ENCODE results near the gene KRT86. TPM values are rescaled to one million over a fixed set of nuclear protein-coding genes. Genes with fewer than 3 reads are reported as not detected.

Gene KRT86
- 0.09 TPM in 1 of 2 replicates, not detected in the other for total RNA-seq

GRCh38 chr12:52274521-52275120 lies at the start of gene KRT86:
Gene KRT86 (plus strand): TSS chr12:52274645. CDS start chr12:52301917, 27,272 bp downstream.

GRCh38 chr12:52232674-52233461 lies 41.6 kb upstream of the KRT86 start, which contains the start of gene KRT7:
Gene KRT7 (plus strand): TSS chr12:52233243. CDS start chr12:52233297, 54 bp downstream.

GRCh38 chr12:52291267-52291935 lies 17.0 kb downstream of the KRT86 start, which contains the start of gene KRT81:
Gene KRT81 (minus strand): TSS chr12:52291534. CDS start chr12:52291465, 69 bp downstream.

GRCh38 chr12:52320784-52321400 lies 46.4 kb downstream of the KRT86 start, which contains the start of gene KRT83:
Gene KRT83 (minus strand): TSS chr12:52321398. CDS start chr12:52321335, 63 bp downstream.

Other genes with a start within 250 kb of the KRT86 start
- 0.89 and 1.5 TPM in 2 replicates for gene NR4A1, start 223.2 kb upstream of the KRT86 start, total RNA-seq
- 69.7 and 90.9 TPM in 2 replicates for gene ATG101, start 204.7 kb upstream of the KRT86 start, total RNA-seq
- gene SMIM41, start 194.9 kb upstream of the KRT86 start, total RNA-seq = 0.23 TPM in 1 of 2 replicates, not detected in the other
- gene KRT80, start 82.6 kb upstream of the KRT86 start, total RNA-seq = 0.30 and 0.83 TPM in 2 replicates
- gene KRT7, start 41.4 kb upstream of the KRT86 start, total RNA-seq = 1.8 and 2.1 TPM in 2 replicates
- not detected in 2 replicates for gene KRT81, start 16.9 kb downstream of the KRT86 start, total RNA-seq
- not detected in 2 replicates for gene KRT83, start 46.8 kb downstream of the KRT86 start, total RNA-seq
- not detected in 2 replicates for gene KRT85, start 92.8 kb downstream of the KRT86 start, total RNA-seq
- not detected in 2 replicates for gene KRT84, start 111.0 kb downstream of the KRT86 start, total RNA-seq
- not detected in 2 replicates for gene KRT82, start 131.7 kb downstream of the KRT86 start, total RNA-seq
- gene KRT75, start 159.7 kb downstream of the KRT86 start, total RNA-seq = not detected in 2 replicates
- gene KRT6B, start 177.5 kb downstream of the KRT86 start, total RNA-seq = not detected in 2 replicates
- gene KRT6C, start 199.2 kb downstream of the KRT86 start, total RNA-seq = not detected in 2 replicates
- gene KRT6A, start 218.6 kb downstream of the KRT86 start, total RNA-seq = not detected in 2 replicates
- 0.23 TPM in 1 of 2 replicates, not detected in the other for gene KRT5, start 245.7 kb downstream of the KRT86 start, total RNA-seq

Data from smooth muscle cell of the umbilical artery (primary cell).